HG03432 (cell line): ENCODE measurements around the gene MRPL52.
"Not testable (repeated sequence)": the region's sequence is repeated elsewhere in the genome, so short reads cannot be mapped to it uniquely, and the experiment has no call there.

Experiments used
- ATAC-seq: cut with Tn5 transposase; IDR thresholded peaks from one replicate; pipeline ENCODE4 v1.9.1; 2021; ENCODE audit warnings: mild to moderate bottlenecking, moderate library complexity; ENCODE audit not compliant: unreplicated experiment

Gene MRPL52

DNA sequence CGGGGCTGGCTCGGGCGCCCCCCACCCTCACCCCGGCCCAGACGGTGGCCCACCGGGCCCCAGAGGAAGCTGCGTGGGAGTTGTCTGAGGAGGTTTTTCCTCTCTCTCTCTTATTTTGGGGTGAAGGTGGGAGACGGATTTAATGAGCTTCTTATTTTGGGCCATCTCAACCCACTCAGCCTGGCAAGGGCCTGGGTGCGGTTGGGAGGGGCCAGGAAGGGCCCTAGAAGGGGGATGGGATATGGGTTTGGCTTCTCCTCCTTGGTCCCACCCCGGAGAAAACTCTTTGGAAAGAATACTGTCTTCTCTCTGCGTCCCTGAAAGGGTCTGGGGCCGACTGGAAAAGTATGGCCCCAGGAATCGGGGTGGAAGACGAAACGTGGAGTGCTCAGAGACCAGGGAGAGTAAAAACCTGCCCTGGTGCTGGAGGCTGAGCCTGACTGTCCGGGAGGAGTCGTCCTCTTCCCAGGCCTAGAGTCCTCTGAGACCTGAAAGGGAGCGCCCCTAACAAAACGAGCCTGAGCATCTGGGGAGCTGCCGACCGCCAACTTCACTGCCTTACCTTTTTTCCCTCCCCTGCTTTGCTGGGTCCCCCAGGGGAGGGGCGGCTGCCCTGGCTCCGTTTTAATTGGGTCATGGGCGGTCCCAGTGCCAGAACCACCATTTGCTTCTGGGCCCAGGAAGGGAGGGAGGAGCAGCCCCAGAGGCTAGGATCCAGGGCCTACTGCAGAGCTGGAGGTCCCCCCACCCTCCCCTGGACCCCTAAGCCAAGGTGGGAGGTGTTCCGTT lies 8.3 kb downstream of the MRPL52 start:
- ATAC-seq, result no peak

DNA sequence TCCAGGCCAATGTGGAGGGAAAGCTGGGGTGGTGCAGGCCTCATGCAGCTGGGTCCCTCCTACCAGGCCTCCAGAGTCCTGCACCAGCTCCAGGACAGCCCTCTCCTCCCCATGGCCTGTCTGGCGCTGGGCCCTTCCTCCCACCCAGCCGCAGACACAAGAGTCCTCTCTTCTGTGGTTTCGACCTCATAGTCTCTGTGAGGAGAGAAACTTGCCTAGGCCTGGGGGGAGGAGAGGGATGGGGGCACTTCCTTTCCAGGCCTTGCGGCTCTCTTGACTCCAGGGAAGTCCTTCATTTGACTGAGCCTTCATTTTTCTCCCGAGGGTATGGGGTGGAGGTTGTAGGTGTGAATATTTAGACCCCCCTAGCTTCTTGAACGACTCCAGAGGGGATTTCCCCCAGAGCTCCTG lies 8.9 kb downstream of the MRPL52 start:
- ATAC-seq, result no peak

DNA sequence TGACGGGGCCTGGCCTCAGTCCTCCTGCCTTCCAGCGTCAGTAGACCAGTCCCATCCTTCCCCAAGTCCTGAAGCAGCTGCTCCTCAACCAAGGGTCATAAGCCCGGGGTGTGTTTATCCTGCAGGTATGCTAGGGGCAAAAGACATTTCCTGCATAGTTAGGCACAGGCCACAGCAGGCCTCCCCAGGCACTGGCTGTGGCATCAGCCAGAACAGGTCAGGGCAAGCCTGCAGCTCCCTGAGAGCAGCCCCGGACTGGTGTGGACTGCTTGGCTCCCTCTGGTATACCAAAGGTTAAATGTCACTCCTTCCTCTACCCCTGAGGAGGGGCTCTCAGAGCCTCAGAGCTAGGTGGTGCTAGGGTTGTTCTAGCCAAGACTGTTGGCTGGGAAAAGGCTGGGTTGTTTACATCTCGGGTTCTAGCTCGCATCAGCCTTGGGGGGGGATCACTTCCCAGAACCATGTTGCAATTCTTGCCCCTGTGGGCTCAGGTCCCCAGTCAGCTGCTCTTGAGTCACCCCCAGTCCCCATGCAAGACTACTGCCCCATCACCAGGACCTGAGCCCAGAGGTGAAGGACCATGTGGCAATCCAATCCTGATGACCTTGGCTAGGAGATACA lies 9.6 kb downstream of the MRPL52 start:
- ATAC-seq, result no peak

DNA sequence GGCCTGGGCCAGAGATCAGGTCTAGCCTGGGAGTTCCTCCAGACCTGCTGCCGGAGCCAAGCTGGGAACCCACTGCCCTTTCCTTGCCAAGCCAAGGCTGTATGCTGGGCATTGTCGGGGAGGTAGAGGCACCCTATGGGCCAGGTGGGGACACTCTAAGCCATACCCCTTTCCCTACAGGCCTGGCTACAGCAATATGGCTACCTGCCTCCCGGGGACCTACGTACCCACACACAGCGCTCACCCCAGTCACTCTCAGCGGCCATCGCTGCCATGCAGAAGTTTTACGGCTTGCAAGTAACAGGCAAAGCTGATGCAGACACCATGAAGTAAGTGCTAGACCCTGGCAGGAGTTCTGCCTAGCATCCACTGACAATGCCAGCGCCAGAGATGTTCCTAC lies 11.6 kb downstream of the MRPL52 start:
- no peak for ATAC-seq

DNA sequence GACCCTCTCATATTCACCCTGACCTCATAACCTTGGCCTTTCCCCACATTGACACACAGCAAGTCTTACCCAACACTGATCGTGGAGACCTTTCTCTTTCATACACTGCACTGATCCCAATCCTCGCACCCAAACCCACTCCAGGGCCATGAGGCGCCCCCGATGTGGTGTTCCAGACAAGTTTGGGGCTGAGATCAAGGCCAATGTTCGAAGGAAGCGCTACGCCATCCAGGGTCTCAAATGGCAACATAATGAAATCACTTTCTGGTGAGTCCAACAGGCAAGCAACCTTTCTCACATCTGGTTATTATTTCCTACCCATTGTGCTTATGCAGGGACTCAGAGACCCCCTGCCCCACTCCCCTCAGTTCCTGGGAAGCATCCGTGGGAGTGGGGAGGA lies 12.1 kb downstream of the MRPL52 start:
- ATAC-seq, result no peak

DNA sequence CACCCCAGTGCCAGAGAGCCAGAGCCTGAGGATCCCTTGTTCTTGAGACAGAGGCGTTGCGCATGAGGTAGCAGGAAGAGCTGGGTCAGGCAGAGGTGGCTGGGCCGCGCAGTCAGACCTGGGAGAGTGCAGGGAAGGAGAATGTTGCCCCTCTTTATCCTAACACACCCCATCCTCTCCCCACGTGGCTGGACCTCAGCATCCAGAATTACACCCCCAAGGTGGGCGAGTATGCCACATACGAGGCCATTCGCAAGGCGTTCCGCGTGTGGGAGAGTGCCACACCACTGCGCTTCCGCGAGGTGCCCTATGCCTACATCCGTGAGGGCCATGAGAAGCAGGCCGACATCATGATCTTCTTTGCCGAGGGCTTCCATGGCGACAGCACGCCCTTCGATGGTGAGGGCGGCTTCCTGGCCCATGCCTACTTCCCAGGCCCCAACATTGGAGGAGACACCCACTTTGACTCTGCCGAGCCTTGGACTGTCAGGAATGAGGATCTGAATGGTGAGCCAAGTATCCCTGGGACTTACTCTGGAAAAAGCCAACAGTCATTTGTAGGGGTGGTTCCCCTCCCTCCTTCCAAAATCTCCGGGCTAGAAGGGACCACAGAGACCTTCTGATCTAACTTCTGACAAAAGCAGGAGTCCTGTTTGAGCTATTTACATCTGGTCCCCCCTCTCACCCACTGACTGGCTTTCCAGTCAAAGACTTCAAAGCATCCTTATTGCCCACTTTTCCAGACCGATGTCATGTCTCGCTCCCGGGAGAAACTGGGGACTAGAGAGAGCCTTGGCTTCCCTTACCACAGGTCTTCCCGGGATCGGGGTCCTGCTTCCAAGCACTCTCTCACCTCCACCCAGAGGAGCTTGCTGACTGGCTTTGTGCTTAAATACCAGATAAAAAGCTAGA lies 12.8 kb downstream of the MRPL52 start:
- no peak for ATAC-seq

DNA sequence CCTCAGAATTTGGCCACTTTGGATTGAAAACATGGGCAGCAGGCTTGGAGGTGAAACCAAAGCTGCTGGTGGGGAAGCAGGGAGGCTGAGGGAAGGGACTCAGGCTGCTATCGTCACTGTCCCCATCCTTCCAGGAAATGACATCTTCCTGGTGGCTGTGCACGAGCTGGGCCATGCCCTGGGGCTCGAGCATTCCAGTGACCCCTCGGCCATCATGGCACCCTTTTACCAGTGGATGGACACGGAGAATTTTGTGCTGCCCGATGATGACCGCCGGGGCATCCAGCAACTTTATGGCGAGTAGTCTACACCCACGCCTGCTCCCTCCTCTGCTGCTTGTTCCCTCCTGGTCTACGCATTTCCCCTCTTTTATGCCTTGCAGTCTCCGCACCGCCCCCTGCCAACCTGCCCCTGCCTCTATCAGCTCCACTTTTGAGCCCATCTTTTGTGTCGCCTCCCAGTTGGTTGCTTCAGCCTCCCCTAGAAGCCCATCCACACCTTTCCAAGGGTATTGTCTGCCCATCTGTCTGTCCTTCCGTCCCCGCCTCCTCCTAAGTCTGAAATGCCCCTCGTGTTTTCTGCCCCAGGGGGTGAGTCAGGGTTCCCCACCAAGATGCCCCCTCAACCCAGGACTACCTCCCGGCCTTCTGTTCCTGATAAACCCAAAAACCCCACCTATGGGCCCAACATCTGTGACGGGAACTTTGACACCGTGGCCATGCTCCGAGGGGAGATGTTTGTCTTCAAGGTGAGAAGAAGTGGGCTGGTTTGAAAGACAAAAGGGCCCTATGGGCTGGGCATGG lies 13.6 kb downstream of the MRPL52 start:
- no peak for ATAC-seq

DNA sequence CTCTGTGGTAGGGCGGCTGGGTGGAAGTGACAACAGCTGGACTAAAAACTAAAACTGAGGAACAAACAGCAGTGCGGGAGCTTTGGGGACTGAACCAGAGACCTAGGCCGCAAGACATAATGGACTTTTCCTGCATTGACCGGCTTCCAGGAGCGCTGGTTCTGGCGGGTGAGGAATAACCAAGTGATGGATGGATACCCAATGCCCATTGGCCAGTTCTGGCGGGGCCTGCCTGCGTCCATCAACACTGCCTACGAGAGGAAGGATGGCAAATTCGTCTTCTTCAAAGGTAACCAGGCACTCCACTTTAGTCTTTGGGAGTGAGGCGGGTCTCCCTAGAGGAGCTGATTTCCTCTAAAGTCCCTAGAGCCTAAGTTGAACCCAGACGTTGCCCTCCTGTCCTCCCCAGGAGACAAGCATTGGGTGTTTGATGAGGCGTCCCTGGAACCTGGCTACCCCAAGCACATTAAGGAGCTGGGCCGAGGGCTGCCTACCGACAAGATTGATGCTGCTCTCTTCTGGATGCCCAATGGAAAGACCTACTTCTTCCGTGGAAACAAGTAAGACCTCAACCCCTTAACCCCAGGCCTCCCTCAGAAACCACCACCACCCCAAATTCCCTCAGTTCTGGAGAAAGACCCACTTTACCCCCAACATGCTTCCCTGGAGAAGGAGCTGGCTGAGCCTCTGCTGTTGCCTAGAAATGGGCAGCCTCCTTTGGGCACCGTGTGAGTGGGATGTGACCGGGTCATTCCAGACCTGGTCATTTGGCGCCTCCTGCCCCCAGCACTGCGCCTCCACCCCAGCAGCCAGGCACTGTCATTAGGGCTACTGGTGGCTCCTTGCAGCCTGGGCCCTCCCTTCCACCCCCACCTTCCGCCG lies 14.8 kb downstream of the MRPL52 start:
- no peak for ATAC-seq

DNA sequence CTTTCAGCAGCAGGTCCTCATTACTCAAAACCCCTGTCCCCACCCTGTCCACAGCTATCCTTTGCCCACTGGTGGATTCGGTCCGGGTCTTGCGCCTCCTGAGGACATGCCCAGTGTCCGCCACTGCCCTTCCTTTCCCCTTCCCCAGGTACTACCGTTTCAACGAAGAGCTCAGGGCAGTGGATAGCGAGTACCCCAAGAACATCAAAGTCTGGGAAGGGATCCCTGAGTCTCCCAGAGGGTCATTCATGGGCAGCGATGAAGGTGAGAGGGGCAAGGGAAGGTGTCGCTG lies 15.4 kb downstream of the MRPL52 start:
- no peak for ATAC-seq

DNA sequence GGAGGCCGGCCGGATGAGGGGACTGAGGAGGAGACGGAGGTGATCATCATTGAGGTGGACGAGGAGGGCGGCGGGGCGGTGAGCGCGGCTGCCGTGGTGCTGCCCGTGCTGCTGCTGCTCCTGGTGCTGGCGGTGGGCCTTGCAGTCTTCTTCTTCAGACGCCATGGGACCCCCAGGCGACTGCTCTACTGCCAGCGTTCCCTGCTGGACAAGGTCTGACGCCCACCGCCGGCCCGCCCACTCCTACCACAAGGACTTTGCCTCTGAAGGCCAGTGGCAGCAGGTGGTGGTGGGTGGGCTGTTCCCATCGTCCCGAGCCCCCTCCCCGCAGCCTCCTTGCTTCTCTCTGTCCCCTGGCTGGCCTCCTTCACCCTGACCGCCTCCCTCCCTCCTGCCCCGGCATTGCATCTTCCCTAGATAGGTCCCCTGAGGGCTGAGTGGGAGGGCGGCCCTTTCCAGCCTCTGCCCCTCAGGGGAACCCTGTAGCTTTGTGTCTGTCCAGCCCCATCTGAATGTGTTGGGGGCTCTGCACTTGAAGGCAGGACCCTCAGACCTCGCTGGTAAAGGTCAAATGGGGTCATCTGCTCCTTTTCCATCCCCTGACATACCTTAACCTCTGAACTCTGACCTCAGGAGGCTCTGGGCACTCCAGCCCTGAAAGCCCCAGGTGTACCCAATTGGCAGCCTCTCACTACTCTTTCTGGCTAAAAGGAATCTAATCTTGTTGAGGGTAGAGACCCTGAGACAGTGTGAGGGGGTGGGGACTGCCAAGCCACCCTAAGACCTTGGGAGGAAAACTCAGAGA lies 16.3 kb downstream of the MRPL52 start:
- ATAC-seq, result no peak

DNA sequence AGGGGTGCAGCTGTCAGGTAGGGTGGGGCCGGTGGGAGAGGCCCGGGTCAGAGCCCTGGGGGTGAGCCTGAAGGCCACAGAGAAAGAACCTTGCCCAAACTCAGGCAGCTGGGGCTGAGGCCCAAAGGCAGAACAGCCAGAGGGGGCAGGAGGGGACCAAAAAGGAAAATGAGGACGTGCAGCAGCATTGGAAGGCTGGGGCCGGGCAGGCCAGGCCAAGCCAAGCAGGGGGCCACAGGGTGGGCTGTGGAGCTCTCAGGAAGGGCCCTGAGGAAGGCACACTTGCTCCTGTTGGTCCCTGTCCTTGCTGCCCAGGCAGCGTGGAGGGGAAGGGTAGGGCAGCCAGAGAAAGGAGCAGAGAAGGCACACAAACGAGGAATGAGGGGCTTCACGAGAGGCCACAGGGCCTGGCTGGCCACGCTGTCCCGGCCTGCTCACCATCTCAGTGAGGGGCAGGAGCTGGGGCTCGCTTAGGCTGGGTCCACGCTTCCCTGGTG lies 17.2 kb downstream of the MRPL52 start:
- no peak for ATAC-seq

DNA sequence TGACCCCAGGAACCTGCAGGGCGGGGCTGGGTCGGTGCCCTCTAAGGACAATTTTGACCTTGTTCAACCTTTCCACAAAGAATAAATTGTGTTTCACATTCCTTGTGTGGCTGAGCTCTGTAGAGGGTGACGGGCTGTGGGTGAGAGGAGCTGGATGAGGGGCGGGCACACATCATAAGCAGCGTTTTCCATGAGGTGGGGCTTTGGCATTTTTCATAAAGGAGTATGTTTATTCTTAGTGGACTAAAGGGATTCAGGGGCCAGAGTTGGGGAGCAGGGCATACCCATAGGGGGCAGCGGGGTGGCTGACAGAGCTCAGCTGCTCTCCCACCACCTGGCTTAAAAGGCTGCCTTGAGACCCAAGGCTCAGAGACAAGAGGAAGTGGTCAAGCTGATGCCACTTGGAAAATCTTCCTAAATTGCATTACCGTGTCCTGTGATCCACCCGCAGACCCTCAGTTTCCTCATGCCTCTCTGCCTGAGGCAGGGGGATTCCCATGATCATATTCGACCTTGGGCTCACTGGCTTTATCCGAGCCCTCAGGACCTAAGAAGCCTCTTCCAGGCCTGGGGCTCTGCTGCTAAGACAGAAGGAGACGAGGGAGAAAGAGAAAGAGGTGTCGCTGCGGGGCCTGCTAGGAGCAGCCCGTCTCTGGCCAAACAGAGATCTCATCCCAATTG lies 18.1 kb downstream of the MRPL52 start:
- no peak for ATAC-seq

DNA sequence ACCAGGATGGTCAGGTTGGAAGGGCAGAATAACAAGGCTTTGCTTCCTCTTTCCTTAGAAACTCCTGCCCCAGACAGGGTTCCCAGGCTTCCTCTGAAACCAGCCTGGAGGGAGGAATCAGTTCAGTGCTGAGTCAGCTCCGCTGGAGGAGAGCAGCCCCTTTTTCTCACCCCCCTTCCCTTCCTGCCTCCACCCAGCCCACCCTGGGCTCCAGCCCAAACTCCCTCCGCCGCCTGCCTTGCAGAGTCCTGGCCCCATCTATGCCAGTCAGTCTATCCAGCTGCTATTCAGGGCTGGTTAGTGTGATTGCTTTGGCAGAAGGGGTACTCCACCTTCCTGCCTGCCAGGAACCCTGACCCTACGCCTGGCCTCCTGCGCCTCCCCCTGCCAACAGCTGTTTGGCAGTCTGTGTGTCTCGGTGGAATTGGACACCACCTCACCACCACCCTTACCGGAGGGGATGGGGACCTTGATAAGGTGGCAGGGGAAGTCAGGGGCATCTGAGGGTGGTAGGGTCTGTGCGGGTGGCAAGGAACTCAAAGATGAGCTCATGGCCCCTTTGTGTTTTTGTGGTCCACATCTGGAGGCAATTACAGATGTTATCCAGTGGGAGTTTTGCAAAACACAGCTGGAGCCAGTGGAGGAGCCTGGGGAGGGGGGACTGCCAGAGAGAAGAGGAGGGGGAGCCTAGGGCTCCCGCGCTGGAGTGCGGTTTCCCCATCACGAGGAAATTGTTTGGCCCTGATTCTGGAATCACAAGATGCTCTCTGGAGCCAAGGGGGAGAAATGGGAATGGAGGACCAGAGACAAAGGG lies 18.9 kb downstream of the MRPL52 start:
- ATAC-seq, result no peak

DNA sequence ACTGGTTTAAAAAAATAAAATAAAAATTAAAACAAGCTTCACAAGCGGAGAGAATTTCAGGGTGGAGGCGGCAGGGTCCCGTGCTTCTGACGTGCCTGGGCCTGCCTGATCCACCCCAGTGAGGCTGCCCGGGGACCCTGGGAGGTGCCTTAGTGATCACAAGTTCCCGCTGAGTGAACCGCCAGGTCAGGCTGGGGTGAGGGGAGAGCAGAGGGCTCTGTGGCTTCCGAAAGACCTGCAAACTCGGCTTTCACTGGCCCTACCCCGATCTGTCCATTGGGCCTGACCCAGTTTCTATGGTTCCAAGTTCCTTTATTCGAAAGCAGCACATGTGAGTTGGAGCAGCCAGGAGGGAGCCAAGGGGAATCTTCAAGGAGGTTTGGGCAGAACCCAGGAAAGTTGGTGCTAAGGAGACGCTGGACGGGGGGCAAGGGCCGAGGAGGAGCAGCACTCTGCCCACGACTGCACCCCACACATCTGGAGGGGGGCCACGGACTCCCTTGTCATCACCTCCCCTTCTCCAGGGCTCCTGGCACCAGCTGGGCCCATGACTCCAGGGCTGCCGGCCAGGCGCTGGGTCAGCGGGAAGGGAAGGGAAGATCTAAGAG lies 19.6 kb downstream of the MRPL52 start:
- ATAC-seq, result no peak

DNA sequence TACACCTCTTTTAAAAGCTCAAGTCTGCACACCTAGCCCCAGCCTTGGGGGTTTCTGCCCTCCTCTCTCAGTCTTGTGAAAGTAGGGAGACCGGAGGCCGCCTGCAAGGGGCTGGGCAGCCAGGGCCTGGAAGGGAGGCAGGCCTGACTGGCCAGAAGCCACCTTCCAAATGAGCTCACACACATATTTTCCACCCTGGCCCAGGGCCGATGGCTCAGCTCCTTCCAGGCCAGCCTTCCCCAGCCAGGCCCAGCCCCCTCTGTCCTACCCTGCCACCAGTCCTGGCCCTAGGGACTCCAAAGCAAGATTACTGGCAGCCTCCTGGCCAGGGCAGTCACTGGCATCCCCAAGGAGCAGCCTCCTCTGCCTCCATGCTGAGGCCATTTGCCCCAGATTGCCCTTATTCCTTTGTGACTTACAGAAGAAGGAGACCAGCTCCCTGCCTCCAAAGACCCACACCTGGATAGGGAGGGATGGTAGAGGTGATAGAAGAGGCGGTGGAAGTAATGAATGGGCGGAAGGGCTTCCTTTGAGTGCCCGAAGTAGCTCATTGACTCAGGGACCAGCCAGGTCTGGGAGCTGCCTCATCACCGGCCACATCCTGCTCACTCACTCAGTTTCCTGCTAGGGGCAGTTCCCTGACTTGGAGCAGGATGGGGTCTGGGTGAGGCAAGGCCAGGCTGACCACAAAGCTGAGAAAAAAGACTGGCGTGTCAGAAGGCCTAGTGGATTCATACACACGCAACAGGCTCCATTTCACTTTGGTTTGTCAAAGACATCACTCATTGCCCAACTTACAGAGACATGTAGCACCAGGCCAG lies 21.5 kb downstream of the MRPL52 start:
- ATAC-seq, result no peak

DNA sequence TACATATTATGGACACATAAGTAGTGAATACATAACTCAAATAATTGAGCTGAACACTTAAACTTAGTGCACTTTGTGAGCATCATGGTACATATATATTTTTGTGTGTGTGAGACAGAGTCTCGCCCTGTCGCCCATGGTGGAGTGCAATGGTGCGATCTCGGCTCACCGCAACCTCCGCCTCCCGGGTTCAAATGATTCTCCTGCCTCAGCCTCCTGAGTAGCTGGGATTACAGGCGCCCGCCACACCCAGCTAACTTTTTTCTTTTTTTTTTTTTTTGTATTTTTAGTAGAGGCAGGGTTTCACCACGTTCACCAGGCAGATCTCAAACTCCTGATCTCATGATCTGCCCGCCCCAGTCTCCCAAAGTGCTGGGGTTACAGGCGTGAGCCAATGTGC lies 22.5 kb downstream of the MRPL52 start:
- not testable (repeated sequence) for ATAC-seq

DNA sequence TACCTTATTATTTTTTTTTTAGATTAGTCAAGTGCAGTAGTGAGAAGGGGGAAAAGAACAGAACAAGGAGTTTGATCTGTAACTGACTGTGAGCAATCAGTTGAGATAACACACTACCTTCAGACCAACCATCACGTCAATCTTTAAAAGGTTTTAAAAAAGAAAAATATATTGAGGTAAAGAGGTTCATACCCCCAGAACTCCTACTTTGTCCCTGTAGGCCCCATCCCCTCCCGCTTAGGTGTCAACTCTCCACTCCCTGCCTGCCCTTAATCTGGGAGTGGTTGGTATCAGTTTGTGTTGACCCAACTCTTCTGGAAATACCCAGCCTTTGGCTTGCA lies 22.9 kb downstream of the MRPL52 start:
- no peak for ATAC-seq
